ENCODE measurements around the gene IL22RA1.

- TF ChIP-seq, protein P1, sequence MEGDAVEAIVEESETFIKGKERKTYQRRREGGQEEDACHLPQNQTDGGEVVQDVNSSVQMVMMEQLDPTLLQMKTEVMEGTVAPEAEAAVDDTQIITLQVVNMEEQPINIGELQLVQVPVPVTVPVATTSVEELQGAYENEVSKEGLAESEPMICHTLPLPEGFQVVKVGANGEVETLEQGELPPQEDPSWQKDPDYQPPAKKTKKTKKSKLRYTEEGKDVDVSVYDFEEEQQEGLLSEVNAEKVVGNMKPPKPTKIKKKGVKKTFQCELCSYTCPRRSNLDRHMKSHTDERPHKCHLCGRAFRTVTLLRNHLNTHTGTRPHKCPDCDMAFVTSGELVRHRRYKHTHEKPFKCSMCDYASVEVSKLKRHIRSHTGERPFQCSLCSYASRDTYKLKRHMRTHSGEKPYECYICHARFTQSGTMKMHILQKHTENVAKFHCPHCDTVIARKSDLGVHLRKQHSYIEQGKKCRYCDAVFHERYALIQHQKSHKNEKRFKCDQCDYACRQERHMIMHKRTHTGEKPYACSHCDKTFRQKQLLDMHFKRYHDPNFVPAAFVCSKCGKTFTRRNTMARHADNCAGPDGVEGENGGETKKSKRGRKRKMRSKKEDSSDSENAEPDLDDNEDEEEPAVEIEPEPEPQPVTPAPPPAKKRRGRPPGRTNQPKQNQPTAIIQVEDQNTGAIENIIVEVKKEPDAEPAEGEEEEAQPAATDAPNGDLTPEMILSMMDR (conservative IDR thresholded peaks at IDR 0.05; ENCODE audit: low read depth, low read length): no peak
- TF ChIP-seq EZH2phosphoT487 (IDR thresholded peaks at IDR 0.05; ENCODE audit: borderline replicate concordance, low read length) (no peak), EZH2 (IDR thresholded peaks at IDR 0.05; ENCODE audit: low read length, unreplicated experiment) (no peak)
These were observed 35.3 kb downstream of the IL22RA1 start for GRCh38 chr1:24107462-24108138.

All from PC-3 (cell line).